Measurements from ENCODE around the gene COX6A2. TPM values are rescaled to one million over a fixed set of nuclear protein-coding genes. Genes with fewer than 3 reads are reported as not detected.

COX6A2 gene
- total RNA-seq, 4 donors from 2014 or later = 597 to 1,192 (median 930) TPM

DNA sequence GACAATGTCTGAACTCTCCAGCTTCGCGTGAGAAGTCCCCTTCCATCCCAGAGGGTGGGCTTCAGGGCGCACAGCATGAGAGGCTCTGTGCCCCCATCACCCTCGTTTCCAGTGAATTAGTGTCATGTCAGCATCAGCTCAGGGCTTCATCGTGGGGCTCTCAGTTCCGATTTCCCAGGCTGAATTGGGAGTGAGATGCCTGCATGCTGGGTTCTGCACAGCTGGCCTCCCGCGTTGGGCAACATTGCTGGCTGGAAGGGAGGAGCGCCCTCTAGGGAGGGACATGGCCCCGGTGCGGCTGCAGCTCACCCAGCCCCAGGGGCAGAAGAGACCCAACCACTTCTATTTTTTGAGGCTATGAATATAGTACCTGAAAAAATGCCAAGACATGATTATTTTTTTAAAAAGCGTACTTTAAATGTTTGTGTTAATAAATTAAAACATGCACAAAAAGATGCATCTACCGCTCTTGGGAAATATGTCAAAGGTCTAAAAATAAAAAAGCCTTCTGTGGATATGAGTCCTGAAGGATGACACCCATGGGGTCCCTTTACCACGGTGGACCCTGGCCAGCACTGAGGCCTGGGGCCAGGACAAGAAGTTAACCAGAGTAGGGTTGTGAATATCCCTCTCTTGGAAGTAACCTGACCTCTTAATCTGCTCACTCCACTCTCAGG is 45.5 kb downstream of the COX6A2 start:
- Histone ChIP-seq H3K9me3 (no peaks in the 10 kb centered on the region), H3K36me3 (no peaks in the 10 kb centered on the region), H3K27me3 (no peaks in the 10 kb centered on the region), H3K4me1 (no peaks in the 10 kb centered on the region), H3K4me3 (no peak overlapping the region), H3K27ac (no peak overlapping the region)
- TF ChIP-seq CTCF (IDR thresholded peaks at IDR 0.05 in 4 of 5, conservative IDR thresholded peaks at IDR 0.05 in 1 of 5) (peak; percentile 57 to 75 (median 61)), POLR2A (IDR thresholded peaks at IDR 0.05) (no peak)
- ATAC-seq = peak; percentile 61 to 83
- peak; percentile 30 to 51 for DNase-seq
- intact Hi-C loops (cut with DNase I; ENCODE audit: low total_unique reads) = loop anchor here (1.0 kb wide), 1 partner anchor 61 kb away; no protein-coding TSS in a partner anchor
- in situ Hi-C loops (cut with MboI; ENCODE audit: low sequenced_read_pairs in 4 of 4) = loop anchor here in 1 of 4 donors (10.0 kb wide), 1 partner anchor 62 kb away; the partner anchor contains the start of gene ZNF843

DNA sequence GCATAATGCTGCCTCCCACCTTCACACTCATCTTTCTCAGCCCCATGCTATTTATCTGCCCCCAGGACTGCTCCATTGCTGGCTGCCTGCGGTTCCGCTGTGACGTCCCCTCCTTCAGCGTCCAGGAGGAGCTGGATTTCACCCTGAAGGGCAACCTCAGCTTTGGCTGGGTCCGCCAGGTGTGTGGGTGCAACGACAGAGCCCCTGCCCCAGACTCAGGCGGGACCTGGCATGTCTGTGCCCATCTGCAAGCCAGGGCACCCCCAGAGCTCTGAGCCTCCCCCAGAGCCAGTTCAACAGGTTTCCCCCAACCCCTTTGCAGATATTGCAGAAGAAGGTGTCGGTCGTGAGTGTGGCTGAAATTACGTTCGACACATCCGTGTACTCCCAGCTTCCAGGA is 48.0 kb downstream of the COX6A2 start:
- intact Hi-C loops (cut with DNase I; ENCODE audit: low total_unique reads) = no loop called here
- ATAC-seq (no peak), DNase-seq (no peak)
- no peaks in the 10 kb centered on the region for H3K36me3 ChIP-seq
- in situ Hi-C loops (cut with MboI; ENCODE audit: low sequenced_read_pairs in 4 of 4) = loop anchor here in 1 of 4 donors (10.0 kb wide), 1 partner anchor 65 kb away; the partner anchor contains the start of gene ZNF843
- no peak for TF ChIP-seq POLR2A (IDR thresholded peaks at IDR 0.05)
- no peak for TF ChIP-seq CTCF (IDR thresholded peaks at IDR 0.05 in 4 of 5, conservative IDR thresholded peaks at IDR 0.05 in 1 of 5)
- no peaks in the 10 kb centered on the region for H3K4me1 ChIP-seq
- no peaks in the 10 kb centered on the region for H3K27me3 ChIP-seq
- no peak overlapping the region for H3K27ac ChIP-seq
- no peaks in the 10 kb centered on the region for H3K9me3 ChIP-seq
- no peak overlapping the region for H3K4me3 ChIP-seq

Other genes with a start within 250 kb of the COX6A2 start
- gene FUS, start 248.2 kb downstream of the COX6A2 start, total RNA-seq = 10 to 100 TPM; 20.6 to 45.9 (median 35.1) TPM
- 10 to 100 TPM in 1 of 4 donors, 1 to 10 TPM in 3; 1.3 to 16.4 (median 3.7) TPM for gene PYCARD, start 225.6 kb downstream of the COX6A2 start, total RNA-seq
- gene TRIM72, start 214.2 kb downstream of the COX6A2 start, total RNA-seq = 100 to 1,000 TPM in 2 of 4 donors, 10 to 100 TPM in 2; 76.7 to 101 (median 97.4) TPM
- gene PYDC1, start 211.2 kb downstream of the COX6A2 start, total RNA-seq = not detected
- 1 to 10 TPM in 3 of 4 donors, under 1 TPM in 1; 0.68 to 3.9 (median 3.0) TPM for gene ITGAM, start 168.4 kb downstream of the COX6A2 start, total RNA-seq
- gene ITGAX, start 73.2 kb downstream of the COX6A2 start, total RNA-seq = under 1 TPM; 0.22 to 0.91 (median 0.56) TPM
- gene ITGAD, start 35.0 kb downstream of the COX6A2 start, total RNA-seq = not detected
- gene ZNF843, start 14.4 kb upstream of the COX6A2 start, total RNA-seq = 1 to 10 TPM in 3 of 4 donors, under 1 TPM in 1; 0.65 to 3.0 (median 1.5) TPM
- 10 to 100 TPM; 13.9 to 24.3 (median 19.4) TPM for gene ARMC5, start 31.1 kb upstream of the COX6A2 start, total RNA-seq
- 10 to 100 TPM in 1 of 4 donors, 1 to 10 TPM in 3; 4.6 to 14.4 (median 7.4) TPM for gene TGFB1I1, start 43.8 kb upstream of the COX6A2 start, total RNA-seq
- not detected for gene SLC5A2, start 54.8 kb upstream of the COX6A2 start, total RNA-seq
- 10 to 100 TPM in 1 of 4 donors, 1 to 10 TPM in 3; 6.7 to 15.1 (median 8.5) TPM for gene RUSF1, start 80.0 kb upstream of the COX6A2 start, total RNA-seq
- gene AHSP, start 99.5 kb upstream of the COX6A2 start, total RNA-seq = not detected